MM.1S (cell line): ENCODE data around the gene CEP70.

Experiments used
- DNase-seq: peaks from one replicate; pipeline ENCODE4 v3.0.0-alpha.2; 2015
- H2AFZ ChIP-seq: fragments of 300-600 bp; sonication (generic); 2 replicates; pipeline ENCODE4 v1.6.0; 2016; ENCODE audit warnings: antibody characterized with exemption, low read length
- H3F3A ChIP-seq: fragments of 300-600 bp; sonication (generic); 2 replicates; pipeline ENCODE4 v1.6.1; 2016; ENCODE audit warnings: mild to moderate bottlenecking, antibody characterized with exemption, low read length, moderate library complexity, mixed read lengths; ENCODE audit not compliant: insufficient read depth
- H3K27ac ChIP-seq: fragments of 300-600 bp; sonication (generic); 2 replicates; pipeline ENCODE4 v1.5.1; 2016; ENCODE audit warnings: mild to moderate bottlenecking, low read length
- H3K27me3 ChIP-seq: fragments of 300-600 bp; sonication (generic); replicated peaks from 2 replicates; pipeline ENCODE4 v1.6.0; 2016; ENCODE audit warnings: low read length; ENCODE audit not compliant: insufficient read depth
- H3K36me3 ChIP-seq: fragments of 300-600 bp; sonication (generic); replicated peaks from 2 replicates; pipeline ENCODE4 v1.6.1; 2016; ENCODE audit warnings: mild to moderate bottlenecking, low read length, mixed read lengths; ENCODE audit not compliant: insufficient read depth
- H3K4me1 ChIP-seq: fragments of 300-600 bp; sonication (generic); 2 replicates; pipeline ENCODE4 v1.6.1; 2016; ENCODE audit warnings: low read length, mixed read lengths
- H3K4me2 ChIP-seq: fragments of 300-600 bp; sonication (generic); 2 replicates; pipeline ENCODE4 v1.6.0; 2016; ENCODE audit warnings: low read depth, low read length
- H3K4me3 ChIP-seq: fragments of 300-600 bp; sonication (generic); 2 replicates; pipeline ENCODE4 v1.5.1; 2016; ENCODE audit warnings: low read length, mixed read lengths
- H3K79me2 ChIP-seq: fragments of 300-600 bp; sonication (generic); 2 replicates; pipeline ENCODE4 v1.6.1; 2016; ENCODE audit warnings: mixed run types, low read length, mixed read lengths
- H3K9ac ChIP-seq: fragments of 300-600 bp; sonication (generic); 2 replicates; pipeline ENCODE4 v1.6.1; 2016; ENCODE audit warnings: low read length, mixed read lengths
- H3K9me2 ChIP-seq: fragments of 300-600 bp; sonication (generic); replicated peaks from 2 replicates; pipeline ENCODE4 v1.6.1; 2016; ENCODE audit warnings: mild to moderate bottlenecking, low read length, mixed read lengths; ENCODE audit not compliant: insufficient read depth
- H3K9me3 ChIP-seq: fragments of 300-600 bp; sonication (generic); replicated peaks from 2 replicates; pipeline ENCODE4 v1.6.1; 2016; ENCODE audit warnings: mild to moderate bottlenecking, low read length, mixed read lengths; ENCODE audit not compliant: insufficient read depth
- H4K20me1 ChIP-seq: fragments of 300-600 bp; sonication (generic); 2 replicates; pipeline ENCODE4 v1.6.1; 2016; ENCODE audit warnings: mild to moderate bottlenecking, low read length, moderate library complexity, mixed read lengths; ENCODE audit not compliant: insufficient read depth
- EZH2 ChIP-seq: fragments of 300-600 bp; sonication (generic); optimal IDR thresholded peaks from 2 replicates; pipeline ENCODE3; 2017; ENCODE audit warnings: low read depth, mild to moderate bottlenecking, antibody characterized with exemption, low read length, mixed read lengths
- EZH2phosphoT487 ChIP-seq: fragments of 300-600 bp; sonication (generic); IDR thresholded peaks from 2 replicates; pipeline ENCODE4 v1.6.1; 2018; ENCODE audit warnings: antibody characterized with exemption, low read length
- TF ChIP-seq, protein P1 (sequence below): fragments of 300-600 bp; sonication (generic); IDR thresholded peaks from 2 replicates; pipeline ENCODE4 v1.5.1; 2016; ENCODE audit warnings: antibody characterized with exemption, low read length, mixed read lengths

CEP70 gene

DNA sequence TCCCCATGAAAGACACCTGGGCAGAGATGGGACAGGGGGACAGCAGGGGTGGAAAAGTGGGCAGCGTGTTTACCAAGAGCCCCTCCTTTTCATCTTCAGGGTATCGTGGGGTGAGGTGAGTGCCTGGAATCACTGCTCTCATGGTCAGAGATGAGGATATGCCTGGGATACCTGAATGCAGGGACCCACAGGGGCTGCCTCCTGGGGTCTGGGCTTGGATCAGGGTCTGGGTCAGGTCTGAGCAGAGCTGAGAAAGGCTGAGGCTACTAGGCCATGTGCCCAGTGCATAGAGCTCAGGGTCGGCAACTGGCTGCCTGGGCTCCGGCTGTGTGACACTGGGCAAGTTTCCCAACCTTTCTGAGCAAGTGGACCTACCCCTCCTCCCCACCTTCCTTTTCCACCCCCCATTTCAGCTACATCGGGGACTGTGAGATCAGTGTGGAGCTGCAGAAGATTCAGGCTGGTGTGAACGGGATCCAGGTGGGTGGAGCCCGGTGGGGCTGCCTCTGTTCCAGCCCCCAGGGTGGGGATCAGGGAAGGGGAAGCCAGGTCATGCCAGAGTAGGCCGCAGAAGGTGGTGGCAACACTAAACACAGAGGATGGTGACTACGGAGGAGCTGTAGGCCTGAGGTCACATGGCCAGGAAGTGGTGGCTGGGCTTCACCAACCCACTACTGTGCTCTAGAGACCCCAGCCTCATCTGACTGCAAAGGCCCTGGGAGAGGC, 135.1 kb downstream of the CEP70 start:
- H3F3A ChIP-seq: no peaks in the 10 kb centered on the region
- no peak for DNase-seq
- H3K4me2 ChIP-seq: no peak overlapping the region
- H3K9me3 ChIP-seq: no peaks in the 10 kb centered on the region
- no peaks in the 10 kb centered on the region for H3K36me3 ChIP-seq
- H3K27ac ChIP-seq: no peak overlapping the region
- no peaks in the 10 kb centered on the region for H3K79me2 ChIP-seq
- H4K20me1 ChIP-seq: no peaks in the 10 kb centered on the region
- H2AFZ ChIP-seq: no peak overlapping the region
- no peaks in the 10 kb centered on the region for H3K27me3 ChIP-seq
- no peak overlapping the region for H3K4me3 ChIP-seq
- no peak for TF ChIP-seq EZH2phosphoT487
- no peak for TF ChIP-seq EZH2
- TF ChIP-seq, protein P1, sequence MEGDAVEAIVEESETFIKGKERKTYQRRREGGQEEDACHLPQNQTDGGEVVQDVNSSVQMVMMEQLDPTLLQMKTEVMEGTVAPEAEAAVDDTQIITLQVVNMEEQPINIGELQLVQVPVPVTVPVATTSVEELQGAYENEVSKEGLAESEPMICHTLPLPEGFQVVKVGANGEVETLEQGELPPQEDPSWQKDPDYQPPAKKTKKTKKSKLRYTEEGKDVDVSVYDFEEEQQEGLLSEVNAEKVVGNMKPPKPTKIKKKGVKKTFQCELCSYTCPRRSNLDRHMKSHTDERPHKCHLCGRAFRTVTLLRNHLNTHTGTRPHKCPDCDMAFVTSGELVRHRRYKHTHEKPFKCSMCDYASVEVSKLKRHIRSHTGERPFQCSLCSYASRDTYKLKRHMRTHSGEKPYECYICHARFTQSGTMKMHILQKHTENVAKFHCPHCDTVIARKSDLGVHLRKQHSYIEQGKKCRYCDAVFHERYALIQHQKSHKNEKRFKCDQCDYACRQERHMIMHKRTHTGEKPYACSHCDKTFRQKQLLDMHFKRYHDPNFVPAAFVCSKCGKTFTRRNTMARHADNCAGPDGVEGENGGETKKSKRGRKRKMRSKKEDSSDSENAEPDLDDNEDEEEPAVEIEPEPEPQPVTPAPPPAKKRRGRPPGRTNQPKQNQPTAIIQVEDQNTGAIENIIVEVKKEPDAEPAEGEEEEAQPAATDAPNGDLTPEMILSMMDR: no peak
- no peak overlapping the region for H3K9ac ChIP-seq
- H3K9me2 ChIP-seq: no peaks in the 10 kb centered on the region
- H3K4me1 ChIP-seq: no peaks in the 10 kb centered on the region

- Histone ChIP-seq H3K79me2 (no peaks in the 10 kb centered on the region), H3K4me2 (no peak overlapping the region), H3K4me1 (no peaks in the 10 kb centered on the region), H4K20me1 (no peaks in the 10 kb centered on the region), H3K27ac (no peak overlapping the region), H2AFZ (no peak overlapping the region), H3F3A (no peaks in the 10 kb centered on the region), H3K9me3 (no peaks in the 10 kb centered on the region), H3K4me3 (no peak overlapping the region), H3K27me3 (no peaks in the 10 kb centered on the region), H3K9ac (no peak overlapping the region), H3K36me3 (no peaks in the 10 kb centered on the region), H3K9me2 (no peaks in the 10 kb centered on the region)
- TF ChIP-seq, protein P1: no peak
- TF ChIP-seq EZH2 (no peak), EZH2phosphoT487 (no peak)
- no peak for DNase-seq
These were observed 136.0 kb downstream of the CEP70 start for GRCh38 chr3:138457863-138458735.

GRCh38 chr3:138456961-138457862, 136.8 kb downstream of the CEP70 start:
- Histone ChIP-seq H3K9me2 (no peaks in the 10 kb centered on the region), H3K27ac (no peak overlapping the region), H2AFZ (no peak overlapping the region), H3K79me2 (no peaks in the 10 kb centered on the region), H4K20me1 (no peaks in the 10 kb centered on the region), H3K27me3 (no peaks in the 10 kb centered on the region), H3K4me3 (no peak overlapping the region), H3K4me2 (no peak overlapping the region), H3K4me1 (no peaks in the 10 kb centered on the region), H3K9me3 (no peaks in the 10 kb centered on the region), H3K36me3 (no peaks in the 10 kb centered on the region), H3F3A (no peaks in the 10 kb centered on the region), H3K9ac (no peak overlapping the region)
- DNase-seq: no peak
- TF ChIP-seq EZH2 (no peak), EZH2phosphoT487 (no peak)
- TF ChIP-seq, protein P1: no peak
